Measurements from ENCODE around the gene CCDC102A. TPM values are rescaled to one million over a fixed set of nuclear protein-coding genes. Genes with fewer than 3 reads are reported as not detected.
A peak's percentile ranks its signal among the peaks of the same experiment; 100 is the strongest.

CCDC102A gene
- total RNA-seq, 2 donors from 2014 or later: 22.5 to 26.8 TPM

DNA sequence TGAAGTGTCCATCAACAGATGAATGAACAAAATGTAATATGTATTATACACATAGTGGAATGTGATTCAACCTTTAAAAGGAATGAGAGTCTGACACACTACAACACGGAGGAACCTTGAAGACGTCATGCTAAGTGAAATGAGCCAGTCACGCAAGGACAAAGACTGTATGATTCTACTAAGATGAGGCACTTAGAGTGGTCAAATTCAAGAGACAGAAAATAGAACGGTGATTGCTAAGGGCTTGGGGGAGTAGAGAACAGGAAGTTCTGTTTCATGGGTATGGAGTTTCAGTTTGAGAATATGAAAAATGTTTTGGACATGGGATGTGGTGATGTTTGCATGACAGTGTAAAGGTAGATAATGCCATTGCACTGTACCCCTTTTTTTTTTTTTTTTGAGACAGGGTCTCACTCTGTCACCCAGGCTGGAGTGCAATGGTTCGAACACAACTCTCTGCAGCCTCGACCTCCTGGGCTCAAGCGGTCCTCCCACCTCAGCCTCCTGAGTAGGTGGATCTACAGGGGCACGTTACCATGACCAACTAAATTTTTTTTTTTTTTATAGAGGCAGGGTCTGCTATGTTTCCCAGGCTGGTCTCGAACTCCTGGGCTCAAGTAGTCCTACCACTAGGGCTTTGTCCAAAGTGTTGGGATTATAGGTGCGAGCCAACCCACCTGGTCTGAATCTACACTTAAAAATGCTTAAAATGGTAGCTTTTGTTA is 2.9 kb upstream of the CCDC102A start:
- TF ChIP-seq POLR2A (IDR thresholded peaks at IDR 0.05) (no peak), POLR2AphosphoS5 (IDR thresholded peaks at IDR 0.05) (no peak)
- TF ChIP-seq, protein P1, sequence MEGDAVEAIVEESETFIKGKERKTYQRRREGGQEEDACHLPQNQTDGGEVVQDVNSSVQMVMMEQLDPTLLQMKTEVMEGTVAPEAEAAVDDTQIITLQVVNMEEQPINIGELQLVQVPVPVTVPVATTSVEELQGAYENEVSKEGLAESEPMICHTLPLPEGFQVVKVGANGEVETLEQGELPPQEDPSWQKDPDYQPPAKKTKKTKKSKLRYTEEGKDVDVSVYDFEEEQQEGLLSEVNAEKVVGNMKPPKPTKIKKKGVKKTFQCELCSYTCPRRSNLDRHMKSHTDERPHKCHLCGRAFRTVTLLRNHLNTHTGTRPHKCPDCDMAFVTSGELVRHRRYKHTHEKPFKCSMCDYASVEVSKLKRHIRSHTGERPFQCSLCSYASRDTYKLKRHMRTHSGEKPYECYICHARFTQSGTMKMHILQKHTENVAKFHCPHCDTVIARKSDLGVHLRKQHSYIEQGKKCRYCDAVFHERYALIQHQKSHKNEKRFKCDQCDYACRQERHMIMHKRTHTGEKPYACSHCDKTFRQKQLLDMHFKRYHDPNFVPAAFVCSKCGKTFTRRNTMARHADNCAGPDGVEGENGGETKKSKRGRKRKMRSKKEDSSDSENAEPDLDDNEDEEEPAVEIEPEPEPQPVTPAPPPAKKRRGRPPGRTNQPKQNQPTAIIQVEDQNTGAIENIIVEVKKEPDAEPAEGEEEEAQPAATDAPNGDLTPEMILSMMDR (IDR thresholded peaks at IDR 0.05): no peak

DNA sequence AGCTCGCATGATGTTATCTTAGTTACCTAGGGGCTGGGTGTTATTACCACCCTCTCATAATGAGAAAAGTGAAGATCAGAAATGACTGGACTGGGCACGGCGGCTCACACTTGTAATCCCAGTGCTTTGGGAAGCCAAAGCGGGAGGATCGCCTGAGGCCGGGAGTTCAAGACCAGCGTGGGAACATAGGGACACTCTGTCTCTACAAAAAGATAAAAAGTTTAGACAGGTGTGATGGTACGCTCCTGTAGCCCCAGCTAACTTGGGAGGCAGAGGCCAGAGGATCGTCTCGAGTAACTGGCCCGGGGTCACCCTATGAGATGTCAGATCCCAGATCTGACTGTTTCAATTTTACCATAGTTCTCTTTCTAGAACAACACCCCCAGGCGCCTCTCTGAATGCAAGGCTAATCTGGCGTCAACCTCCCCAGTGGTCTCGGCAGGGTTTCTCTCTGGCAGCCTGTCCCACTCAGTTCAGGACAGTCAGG is 1.9 kb upstream of the CCDC102A start:
- intact Hi-C loops (cut with DNase I): loop anchor here (5.0 kb wide), 1 partner anchor 236 kb away; no protein-coding TSS in a partner anchor
- TF ChIP-seq POLR2A (IDR thresholded peaks at IDR 0.05) (no peak), POLR2AphosphoS5 (IDR thresholded peaks at IDR 0.05) (no peak)
- TF ChIP-seq, protein P1 (IDR thresholded peaks at IDR 0.05): no peak
- no peaks in the 10 kb centered on the region for H3K27me3 ChIP-seq (replicated peaks; ENCODE audit: insufficient read depth)
- H3K4me3 ChIP-seq: no peak overlapping the region
- H3K27ac ChIP-seq: no peak overlapping the region
- no peaks in the 10 kb centered on the region for H3K36me3 ChIP-seq
- no peak for DNase-seq (ENCODE audit: low spot score)
- no peaks in the 10 kb centered on the region for H3K9me3 ChIP-seq
- 85% methylated on average over 14 of the region's 14 CpGs for WGBS
- H3K4me1 ChIP-seq (replicated peaks): peaks cover 7% of the 10 kb centered on the region

More for the DNA sequence above, 2.9 kb upstream of the CCDC102A start:
- H3K27ac ChIP-seq: no peak overlapping the region
- H3K4me1 ChIP-seq (replicated peaks): peaks cover 7% of the 10 kb centered on the region
- intact Hi-C loops (cut with DNase I): loop anchor here (5.0 kb wide), 1 partner anchor 237 kb away; no protein-coding TSS in a partner anchor
- 90% methylated on average over 10 of the region's 10 CpGs for WGBS
- no peaks in the 10 kb centered on the region for H3K9me3 ChIP-seq
- H3K36me3 ChIP-seq: no peaks in the 10 kb centered on the region
- no peak for DNase-seq (ENCODE audit: low spot score)
- H3K4me3 ChIP-seq: no peak overlapping the region
- no peaks in the 10 kb centered on the region for H3K27me3 ChIP-seq (replicated peaks; ENCODE audit: insufficient read depth)

DNA sequence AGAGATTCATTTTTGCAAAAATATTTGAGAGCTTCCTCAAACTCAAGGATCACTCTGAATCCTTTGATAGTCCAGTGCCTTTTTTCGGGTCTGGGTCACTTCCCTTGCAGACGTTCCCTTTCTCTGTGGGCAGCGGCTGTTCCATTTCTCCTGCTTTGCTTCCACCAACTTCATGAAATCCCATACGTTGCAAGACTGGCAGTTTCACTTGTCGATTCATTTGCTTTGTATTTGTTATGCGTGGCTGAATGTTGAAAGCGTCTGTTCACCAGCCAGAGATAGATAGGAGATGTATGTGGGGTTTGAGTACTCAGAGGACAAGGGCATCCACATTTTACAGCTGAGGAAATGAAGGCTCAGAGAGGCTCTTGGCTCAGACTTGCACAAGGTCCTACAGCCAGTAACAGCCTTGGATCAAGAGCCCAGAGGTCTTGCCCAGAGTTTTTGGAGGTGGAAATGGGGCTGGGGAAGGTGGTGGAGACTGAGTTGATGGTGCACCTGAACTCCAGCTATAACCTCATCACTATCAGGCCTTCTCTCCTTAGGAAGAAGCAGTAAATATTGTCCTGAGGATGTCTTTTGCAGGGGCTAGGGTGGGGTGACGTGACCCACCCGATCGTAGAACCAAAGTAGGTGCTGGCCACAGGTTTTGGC is 1.3 kb upstream of the CCDC102A start:
- intact Hi-C loops (cut with DNase I): loop anchor here (5.0 kb wide), 1 partner anchor 235 kb away; no protein-coding TSS in a partner anchor
- 63% methylated on average over 10 of the region's 10 CpGs for WGBS
- Histone ChIP-seq H3K36me3 (no peaks in the 10 kb centered on the region), H3K4me1 (replicated peaks) (peaks cover 12% of the 10 kb centered on the region), H3K4me3 (no peak overlapping the region), H3K9me3 (no peaks in the 10 kb centered on the region), H3K27me3 (replicated peaks; ENCODE audit: insufficient read depth) (no peaks in the 10 kb centered on the region), H3K27ac (no peak overlapping the region)
- TF ChIP-seq, protein P1 (IDR thresholded peaks at IDR 0.05): no peak
- TF ChIP-seq POLR2A (IDR thresholded peaks at IDR 0.05) (no peak), POLR2AphosphoS5 (IDR thresholded peaks at IDR 0.05) (no peak)
- DNase-seq (ENCODE audit: low spot score): no peak

DNA sequence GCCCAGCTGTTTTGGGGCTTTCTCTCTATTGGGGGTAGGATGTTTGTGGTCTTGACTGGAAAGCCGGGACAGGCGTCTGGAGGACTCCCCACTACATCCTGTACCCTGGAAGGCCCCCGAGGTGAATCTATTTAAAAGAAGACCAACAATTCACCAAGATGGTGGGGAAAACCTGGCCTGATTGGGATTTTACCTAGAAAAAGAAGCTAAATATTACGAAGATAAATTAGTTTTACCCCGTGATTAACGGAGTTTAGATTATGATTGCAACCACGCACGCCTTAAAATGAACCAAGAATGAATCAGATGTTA is 779 bp upstream of the CCDC102A start:
- no peak for DNase-seq (ENCODE audit: low spot score)
- H3K36me3 ChIP-seq: no peaks in the 10 kb centered on the region
- H3K4me3 ChIP-seq: peak overlapping the region; percentile 96 to 97
- no peak for TF ChIP-seq POLR2A (IDR thresholded peaks at IDR 0.05)
- TF ChIP-seq, protein P1 (IDR thresholded peaks at IDR 0.05): no peak
- TF ChIP-seq POLR2AphosphoS5 (IDR thresholded peaks at IDR 0.05): no peak
- intact Hi-C loops (cut with DNase I): loop anchor here (5.0 kb wide), 1 partner anchor 235 kb away; no protein-coding TSS in a partner anchor
- no peaks in the 10 kb centered on the region for H3K9me3 ChIP-seq
- H3K27ac ChIP-seq: peak overlapping the region; percentile 89 to 94
- 29% methylated on average over 8 of the region's 8 CpGs for WGBS
- no peaks in the 10 kb centered on the region for H3K27me3 ChIP-seq (replicated peaks; ENCODE audit: insufficient read depth)
- peaks cover 18% of the 10 kb centered on the region for H3K4me1 ChIP-seq (replicated peaks)
